SHP77 (cell line): ENCODE measurements around the gene MSI2.

Source experiments
- DNase-seq, 2 experiments: peaks; one replicate each; lab custom pipeline; 2025; lab: John Stamatoyannopoulos, UW

MSI2 gene

DNA sequence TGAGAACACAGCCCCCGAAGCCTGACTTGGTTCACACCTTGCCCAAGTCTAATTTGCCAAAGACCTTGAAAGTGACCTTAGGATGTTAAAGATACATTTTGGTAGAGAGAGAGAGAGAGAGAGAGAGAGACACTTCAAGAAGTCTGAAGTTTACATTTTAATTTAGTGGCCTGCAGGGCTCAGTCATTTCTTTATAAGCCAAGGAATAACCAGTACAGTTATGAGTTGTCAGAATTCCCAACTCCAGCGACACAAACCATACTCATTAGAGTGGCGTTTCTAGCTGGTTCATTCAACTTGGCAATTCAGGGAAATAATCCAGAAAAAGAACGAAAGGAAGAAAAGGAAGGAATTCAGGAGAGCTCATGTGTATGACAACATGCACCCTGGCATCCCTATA lies 284.7 kb downstream of the MSI2 start:
- no peak for DNase-seq

GRCh38 chr17:57541472-57542394 lies 285.4 kb downstream of the MSI2 start:
- DNase-seq: peak; percentile 88 to 94

- no peak for DNase-seq
These were observed 286.2 kb downstream of the MSI2 start for GRCh38 chr17:57542510-57542909.

DNA sequence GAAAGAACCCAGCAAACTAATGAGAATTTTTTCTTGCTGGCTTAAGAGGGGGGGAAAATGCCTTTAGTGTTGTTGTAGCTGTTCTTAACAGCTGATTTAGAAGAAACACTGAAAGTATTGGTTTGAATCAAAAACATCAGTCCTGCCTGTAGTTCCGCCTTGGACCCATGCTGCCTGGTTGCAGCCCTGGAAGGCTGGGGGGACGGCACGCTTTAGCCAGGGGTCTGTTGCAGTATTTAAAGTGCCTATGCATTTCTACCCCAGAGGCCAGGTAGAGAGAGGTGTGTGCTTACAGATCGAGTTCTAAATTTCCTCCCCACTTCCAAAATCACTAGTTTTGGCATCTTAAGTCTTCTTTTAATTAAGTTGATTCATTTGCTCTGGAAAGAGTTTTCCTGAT lies 286.9 kb downstream of the MSI2 start:
- no peak for DNase-seq

- peak; percentile 30 to 37 for DNase-seq
These were observed 288.1 kb downstream of the MSI2 start for GRCh38 chr17:57544401-57544800.

DNA sequence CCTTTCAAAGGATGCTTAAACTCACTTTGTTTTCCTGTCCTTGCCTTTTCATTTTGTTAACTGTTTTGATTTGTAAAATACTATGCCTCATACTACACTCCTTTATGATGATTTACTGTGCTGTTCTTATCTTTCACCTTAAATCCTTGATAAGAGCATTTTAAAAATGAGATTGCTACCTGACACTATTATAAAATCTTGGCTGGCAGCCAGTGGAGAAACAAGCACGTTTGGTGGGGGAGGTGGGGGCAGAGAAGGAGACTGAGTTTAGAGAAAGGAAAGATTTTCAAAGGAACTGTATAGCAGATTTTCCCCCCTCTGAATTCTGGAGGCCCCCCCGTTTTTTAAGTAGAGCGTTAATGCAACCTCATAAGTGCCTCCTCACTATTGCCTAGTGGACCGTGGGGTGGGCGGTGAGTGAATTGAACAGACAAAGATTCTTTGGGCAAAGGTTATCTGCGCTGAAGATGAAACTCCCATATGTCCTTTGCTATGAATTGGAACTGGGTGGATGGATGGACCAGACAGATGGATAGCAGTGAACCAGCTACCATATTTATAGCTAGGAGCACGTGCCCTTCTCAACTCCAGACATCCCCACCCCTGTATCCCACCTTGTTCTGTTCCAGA lies 288.6 kb downstream of the MSI2 start:
- no peak for DNase-seq

DNA sequence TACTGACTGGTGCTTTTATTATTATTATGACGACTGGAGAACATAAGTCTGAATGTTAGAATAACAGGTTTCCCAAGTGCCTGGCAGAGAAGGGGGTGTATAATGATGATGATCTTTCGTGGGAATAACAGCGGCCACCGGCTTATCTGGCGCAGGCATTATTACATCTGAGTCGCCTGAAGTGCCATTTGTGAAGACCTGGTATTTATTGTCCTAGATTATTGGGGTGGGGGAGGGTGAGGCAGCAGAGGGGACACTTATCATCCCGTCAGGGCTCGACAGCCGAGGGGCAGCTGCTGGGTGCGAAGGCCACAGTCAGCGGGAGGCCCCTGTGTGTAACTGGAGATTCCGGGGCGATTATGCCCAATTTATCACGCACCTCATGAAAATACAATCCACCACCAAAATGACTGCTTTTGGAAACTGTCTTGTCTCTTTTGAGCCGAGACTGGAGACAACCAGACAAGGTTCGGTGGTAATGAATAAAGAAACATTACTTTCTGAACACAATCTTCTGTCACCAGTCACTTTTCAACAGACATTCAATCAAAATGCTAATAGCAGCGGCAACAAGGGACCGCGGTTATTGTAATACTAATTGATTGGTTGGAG lies 289.5 kb downstream of the MSI2 start:
- no peak for DNase-seq

- no peak for DNase-seq
These were observed 292.4 kb downstream of the MSI2 start for GRCh38 chr17:57548421-57549410.

DNA sequence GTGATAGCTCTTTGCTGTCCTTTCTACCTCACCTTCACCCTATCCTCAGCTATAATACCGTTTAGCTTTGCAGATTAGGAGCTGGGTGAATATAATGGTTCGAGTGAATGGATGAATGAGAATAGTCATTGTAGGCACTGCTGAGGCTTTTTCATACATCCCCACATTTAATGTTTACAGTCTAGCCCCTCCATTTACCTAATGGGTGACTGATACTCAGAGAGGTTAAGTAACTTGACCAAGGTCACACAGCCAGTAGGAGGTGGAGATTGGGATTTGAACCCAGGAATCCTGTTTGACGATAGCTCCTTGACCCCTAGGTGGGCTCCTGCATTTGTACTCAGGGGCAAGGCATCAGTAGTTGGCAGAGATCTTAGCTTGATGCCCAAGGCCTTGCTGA lies 293.1 kb downstream of the MSI2 start:
- no peak for DNase-seq

GRCh38 chr17:57550016-57550415 lies 293.7 kb downstream of the MSI2 start:
- no peak for DNase-seq

- no peak for DNase-seq
These were observed 294.5 kb downstream of the MSI2 start for GRCh38 chr17:57550668-57551315.

GRCh38 chr17:57551321-57552079 lies 295.2 kb downstream of the MSI2 start:
- no peak for DNase-seq

- DNase-seq: no peak
These were observed 295.8 kb downstream of the MSI2 start for GRCh38 chr17:57552114-57552624.

GRCh38 chr17:57553526-57553925 lies 297.2 kb downstream of the MSI2 start:
- DNase-seq: no peak

GRCh38 chr17:57553991-57554825 lies 297.9 kb downstream of the MSI2 start:
- DNase-seq: no peak

- DNase-seq: no peak
These were observed 298.7 kb downstream of the MSI2 start for GRCh38 chr17:57554826-57555635.

DNA sequence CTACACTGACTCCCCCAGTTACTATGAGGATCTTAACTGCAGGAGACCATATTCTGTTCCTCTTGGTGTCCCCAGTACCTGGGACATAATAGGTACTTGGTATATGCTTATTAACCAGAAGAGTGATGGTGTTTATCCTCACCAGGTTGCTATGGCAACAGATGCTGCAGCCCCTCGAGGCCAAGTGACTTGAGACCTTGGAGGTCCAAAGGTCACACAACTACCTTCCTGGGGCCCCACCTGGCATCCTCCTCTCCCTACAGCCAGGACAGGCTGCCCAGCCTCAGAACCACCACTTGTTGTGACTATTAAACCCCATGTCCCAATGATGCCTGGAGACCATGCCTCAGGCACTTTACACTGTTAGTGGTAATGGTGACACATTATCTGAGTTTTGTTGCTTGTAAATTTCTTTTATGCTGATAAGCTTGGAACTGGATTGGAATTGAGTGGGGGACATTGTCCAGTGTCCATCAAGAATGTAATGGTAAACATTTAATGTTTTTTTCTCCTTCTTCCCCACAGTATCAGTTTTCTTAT lies 299.4 kb downstream of the MSI2 start:
- DNase-seq: no peak

- DNase-seq: no peak
These were observed 300.0 kb downstream of the MSI2 start for GRCh38 chr17:57556320-57556719.
